GM21619 (cell line): Measurements from ENCODE around the gene PPP3CA.
"Not testable (repeated sequence)": the region's sequence is repeated elsewhere in the genome, so short reads cannot be mapped to it uniquely, and the experiment has no call there.

Experiments used
- ATAC-seq: cut with Tn5 transposase; IDR thresholded peaks from one replicate; pipeline ENCODE4 v1.9.1; 2021; ENCODE audit not compliant: unreplicated experiment

The PPP3CA gene

DNA sequence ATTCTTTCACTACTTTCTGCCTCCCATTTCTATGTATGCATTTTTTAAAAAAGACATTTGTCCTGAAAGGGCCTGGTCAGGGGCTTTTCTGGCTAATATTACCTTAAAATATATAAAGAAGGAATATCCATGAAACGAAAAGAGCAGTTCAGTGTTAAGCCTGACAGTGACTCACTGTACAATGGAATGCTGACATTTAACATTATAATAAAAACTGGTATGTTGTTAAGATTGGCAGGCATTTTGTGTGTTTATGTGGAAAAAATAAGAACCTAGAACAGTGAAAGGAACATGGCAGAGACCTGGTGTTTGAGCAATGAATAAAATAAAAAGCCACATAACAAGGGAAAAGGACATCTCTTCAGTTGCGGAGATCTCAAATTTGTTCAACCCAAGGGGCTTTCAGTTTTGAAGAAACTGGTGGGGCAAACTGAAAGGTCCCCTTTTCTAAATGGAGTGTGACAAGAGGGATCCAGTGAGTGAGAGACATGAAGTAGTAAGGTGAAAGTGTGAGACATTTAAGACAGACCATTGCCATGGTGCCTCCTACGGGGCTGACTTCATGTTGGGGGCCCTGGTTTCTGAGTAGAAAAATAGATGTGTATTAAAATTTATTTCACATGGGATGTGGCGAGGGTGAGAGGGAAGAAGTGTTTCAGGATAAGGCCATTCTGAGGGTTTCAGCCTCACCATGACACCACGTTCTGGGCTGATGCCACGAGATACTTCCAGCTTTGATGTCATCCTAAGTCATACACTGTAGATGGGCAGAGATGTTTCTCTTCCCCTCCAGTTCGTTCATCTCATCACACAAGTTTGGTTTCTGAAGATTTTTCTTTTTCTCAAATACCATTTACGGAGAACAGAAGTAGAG is 324.9 kb downstream of the PPP3CA start:
- no peak for ATAC-seq

DNA sequence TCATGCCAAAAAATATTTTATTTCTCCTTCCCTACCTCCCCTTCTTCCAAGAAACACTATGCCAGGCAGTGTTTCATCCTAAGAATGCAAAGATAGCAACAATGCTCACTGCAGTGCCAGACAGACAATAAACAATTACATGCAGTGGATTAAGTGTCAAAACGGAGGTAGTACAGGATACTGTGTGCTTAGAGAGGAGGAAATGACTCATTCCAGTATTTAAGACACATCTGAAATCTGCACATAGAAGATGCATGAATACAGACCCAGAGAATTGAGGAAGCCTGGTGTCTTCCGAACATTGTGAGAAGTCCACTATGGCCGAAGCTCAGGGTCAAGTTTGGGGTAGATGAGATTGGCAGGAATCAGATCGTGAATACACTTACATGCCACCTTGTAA is 326.4 kb downstream of the PPP3CA start:
- ATAC-seq = peak; percentile 49

DNA sequence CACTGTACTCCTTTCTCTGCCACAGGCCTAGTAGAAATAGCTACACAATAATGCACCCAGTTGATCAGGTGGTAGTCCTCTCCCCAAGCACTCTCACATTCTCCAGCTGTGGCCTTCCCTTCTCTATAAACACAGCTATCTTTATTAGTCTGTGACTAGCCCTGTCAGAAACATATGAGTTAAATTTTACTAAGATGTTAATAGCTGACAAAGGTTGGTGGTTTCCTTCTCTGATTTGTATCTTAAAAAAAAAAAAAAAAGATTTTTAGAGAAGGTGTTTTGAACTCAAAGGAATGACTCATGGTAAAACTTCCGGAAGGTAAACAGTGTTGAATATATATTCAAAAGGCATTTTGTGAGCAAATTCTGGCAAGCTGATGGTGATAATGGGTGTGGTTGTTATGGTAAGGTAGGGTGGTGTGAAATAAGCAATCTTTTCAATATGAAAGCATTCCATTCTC is 327.4 kb downstream of the PPP3CA start:
- peak; percentile 66 for ATAC-seq

DNA sequence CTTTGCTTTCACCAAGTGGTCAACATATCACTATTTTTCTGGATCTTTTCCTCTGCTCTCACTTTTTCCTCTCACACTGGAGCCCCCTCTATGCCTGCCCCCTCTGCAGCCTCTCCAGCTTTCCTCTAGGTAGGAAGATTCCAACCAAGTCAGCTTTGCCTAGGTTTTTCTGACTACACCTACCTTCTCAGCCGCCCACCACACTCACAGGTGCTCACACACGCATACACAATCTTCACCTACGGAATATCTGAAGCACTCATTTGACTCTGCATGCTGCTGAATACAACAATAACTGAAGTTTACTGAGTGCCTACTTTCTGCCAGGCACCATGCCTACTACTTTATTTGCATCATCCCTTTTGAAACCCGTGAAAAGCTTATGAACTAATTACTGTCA is 328.0 kb downstream of the PPP3CA start:
- ATAC-seq = no peak

DNA sequence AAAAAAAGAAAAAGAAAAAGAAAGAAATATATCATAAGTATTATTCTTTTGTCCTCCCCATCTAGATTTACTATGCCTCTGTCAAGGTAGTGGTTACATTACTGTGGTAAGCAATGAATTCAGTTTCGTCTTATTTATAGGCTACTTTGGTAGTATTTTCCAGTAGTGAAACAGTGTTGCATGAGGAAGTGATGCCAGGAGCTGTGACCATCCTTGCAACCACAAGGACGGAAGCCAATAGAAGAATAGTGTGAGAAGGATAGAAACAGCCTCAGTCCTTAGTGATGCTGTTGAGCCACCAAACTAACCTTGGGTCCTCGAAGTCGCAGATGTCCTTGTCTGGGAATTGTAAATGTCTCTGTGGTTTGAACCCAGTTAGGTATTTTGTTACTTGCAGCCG is 328.5 kb downstream of the PPP3CA start:
- peak; percentile 52 for ATAC-seq

DNA sequence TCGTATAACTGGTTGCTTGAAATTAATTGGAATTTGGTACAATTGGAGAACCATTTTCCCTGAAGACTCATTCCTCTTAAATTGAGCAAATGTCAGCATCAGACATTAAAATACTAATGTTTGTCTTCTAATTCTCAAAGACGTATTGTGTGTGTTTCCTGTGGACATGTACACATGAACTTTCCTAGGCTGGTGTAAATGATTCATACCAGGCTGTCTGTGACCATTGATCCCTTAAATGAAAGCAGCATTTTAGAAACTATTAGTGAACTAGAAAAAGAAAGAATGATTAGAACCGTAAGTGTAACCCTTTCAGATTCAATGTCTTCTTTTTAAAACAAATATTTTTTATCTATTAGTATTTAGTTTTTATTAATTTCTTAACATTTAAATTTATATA is 332.9 kb downstream of the PPP3CA start:
- ATAC-seq = peak; percentile 35

GRCh38 chr4:101010987-101011386 is 336.3 kb downstream of the PPP3CA start:
- ATAC-seq = no peak

DNA sequence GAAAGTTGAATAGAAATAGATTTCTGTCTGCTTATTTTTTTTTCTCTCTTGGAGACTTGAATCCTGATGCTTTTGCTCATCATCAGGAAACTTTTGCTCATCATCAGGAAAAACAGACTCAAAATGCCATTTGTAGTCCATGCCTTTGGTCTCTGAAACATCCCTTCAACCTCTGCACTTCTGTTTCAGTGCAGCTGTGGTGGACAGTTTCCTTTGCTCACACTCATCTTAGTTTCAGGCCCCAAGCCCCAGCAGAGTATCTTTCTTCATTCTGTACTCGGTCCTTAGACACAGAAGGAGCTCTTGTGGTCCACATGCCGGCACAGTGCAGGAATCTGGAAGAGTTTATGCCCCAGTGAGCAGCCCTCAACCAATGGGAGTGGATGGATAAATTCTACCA is 337.9 kb downstream of the PPP3CA start:
- peak; percentile 69 for ATAC-seq

- ATAC-seq = no peak
These were observed 338.8 kb downstream of the PPP3CA start for GRCh38 chr4:101008503-101008902.

- no peak for ATAC-seq
These were observed 341.7 kb downstream of the PPP3CA start for GRCh38 chr4:101005659-101006058.

DNA sequence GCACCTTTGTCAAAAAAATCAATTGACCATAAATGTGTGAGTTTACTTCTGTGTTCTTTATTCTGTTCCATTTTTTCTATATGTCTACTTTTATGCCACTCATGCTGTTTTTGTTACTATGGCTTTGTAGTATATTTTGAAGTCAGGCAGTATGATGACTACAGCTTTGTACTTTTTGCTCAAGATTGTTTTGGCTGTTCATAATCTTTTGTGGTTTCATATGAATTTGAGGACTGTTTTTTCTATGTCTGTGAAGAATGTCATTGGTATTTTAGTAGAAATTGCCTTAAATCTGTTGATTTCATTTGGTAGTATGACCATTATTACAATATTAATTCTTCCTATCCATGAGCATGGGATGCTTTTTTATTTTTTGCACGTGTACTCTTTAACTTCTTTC is 346.8 kb downstream of the PPP3CA start:
- ATAC-seq = no peak

DNA sequence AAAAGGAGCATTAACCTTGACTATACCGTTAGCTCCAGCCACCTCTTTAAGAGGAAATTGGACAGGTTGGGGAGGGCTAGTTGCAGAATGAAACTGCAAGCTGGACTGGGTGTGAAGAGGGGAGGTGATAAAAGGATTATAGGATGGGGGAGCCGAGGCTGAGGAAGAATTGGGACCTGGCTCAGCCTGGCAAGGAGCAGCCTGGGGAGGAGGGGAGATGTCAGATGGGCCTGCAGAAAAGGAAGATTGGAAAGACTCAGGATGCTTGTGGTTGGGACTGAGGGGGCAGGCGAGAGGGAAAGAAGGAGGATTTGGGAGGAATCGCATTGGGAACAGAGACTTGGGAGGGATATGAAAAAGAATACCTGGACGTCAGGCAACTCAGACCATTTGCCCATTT is 351.7 kb downstream of the PPP3CA start:
- ATAC-seq = no peak

- not testable (repeated sequence) for ATAC-seq
These were observed 352.3 kb downstream of the PPP3CA start for GRCh38 chr4:100995002-100995401.

DNA sequence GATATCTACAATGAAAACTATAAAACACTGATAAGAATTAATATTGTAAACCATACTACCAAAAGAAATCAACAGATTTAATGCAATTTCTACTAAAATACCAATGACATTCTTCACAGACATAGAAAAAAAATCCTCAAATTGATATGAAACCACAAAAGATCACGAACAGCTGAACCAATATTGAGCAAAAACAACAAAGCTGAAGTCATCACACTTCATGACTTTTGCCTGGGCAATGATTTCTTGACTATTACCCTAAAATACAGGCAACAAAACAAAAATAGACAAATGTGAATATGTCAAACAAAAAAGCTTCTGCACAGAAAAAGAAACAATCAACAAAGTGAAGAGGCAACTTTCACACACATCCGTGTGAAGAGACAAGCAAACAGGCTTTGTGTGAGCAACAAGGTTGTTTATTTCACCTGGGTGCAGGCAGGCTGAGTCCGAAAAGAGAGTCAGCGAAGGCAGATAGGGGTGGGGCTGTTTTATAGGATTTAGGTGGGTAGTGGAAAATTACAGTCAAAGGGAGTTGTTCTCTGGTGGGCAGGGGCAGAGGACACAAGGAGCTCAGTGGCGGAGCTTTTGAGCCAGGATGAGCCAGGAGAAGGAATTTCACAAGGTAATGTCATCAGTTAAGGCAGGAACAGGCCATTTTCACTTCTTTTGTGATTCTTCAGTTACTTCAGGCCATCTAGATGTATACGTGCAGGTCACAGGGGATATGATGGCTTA is 355.8 kb downstream of the PPP3CA start:
- ATAC-seq = not testable (repeated sequence)

GRCh38 chr4:100989401-100989800 is 357.9 kb downstream of the PPP3CA start:
- ATAC-seq = no peak

DNA sequence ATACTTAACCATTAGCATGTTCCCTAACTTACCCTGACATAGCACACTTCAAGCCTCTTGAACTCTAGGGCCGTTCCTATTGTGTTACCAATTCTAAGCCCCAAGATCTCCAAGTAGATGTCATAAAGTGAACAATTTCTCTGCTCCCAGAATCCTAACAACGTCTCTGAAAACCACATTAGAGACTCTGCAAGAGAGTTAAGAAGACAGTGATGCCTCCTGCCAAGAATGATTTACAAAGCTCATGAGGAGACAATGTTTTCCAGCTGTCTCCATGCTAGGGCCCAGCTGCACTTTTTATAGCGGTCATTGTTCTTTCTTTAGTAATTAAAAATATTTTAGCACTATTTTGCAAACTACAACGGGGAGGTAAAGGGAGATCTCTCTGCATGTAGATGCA is 358.4 kb downstream of the PPP3CA start:
- no peak for ATAC-seq

GRCh38 chr4:100986360-100986868 is 360.9 kb downstream of the PPP3CA start:
- no peak for ATAC-seq

DNA sequence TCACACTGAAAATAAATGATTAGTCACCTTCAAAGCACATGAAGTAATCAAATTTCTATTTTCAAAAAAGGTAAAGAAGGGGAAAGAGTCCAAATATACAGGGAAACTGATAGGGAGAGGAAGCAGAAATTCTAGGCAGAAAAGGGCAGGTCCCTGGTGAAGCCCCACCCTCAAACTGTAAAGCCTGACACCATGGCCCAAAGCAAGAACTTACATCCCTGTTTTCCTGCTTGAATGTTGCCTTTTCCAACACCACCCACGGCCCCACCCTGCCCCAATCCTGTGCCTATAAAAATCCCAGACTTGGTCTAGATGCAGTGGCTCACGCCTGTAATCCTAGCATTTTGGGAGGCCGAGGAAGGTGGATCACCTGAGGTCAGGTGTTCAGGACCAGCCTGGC is 361.8 kb downstream of the PPP3CA start:
- ATAC-seq = no peak

DNA sequence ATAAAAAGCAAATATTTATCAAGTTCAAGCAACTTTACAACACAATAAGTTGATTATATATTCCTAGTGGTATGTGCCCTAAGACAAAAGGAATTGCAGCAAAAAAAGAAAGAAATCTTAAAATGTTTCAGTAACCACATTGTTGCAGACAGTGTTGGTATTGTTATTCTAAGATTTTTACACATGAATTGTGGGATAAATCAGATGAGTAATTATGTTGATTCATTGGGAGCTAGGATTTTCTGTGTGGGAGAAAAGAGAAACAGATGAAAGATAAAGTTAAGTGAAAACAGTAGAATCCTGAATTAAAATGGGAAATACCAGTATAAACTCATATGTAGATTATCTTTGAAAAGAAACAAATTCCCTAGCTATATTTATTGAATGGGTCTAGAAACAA is 362.4 kb downstream of the PPP3CA start:
- no peak for ATAC-seq

DNA sequence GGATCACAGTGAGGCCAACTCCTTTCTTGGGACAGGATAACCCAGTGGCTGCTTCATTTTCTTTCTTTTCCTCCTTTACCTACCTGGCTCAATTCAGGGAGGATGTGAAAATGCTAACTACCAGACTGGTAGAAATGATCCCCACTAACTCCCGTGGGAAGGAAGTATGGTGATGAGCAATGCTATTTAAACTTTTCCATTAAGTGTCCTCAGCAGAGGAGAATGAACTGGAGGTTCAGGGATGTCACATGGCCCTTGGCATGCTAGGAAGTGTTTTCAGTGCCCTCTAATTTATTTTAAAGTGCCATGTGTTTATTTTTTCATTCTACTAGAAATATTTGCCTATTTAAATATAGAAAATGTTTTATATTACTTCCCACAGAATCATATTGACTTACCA is 363.9 kb downstream of the PPP3CA start:
- ATAC-seq = no peak

GRCh38 chr4:100982345-100982744 is 365.0 kb downstream of the PPP3CA start:
- no peak for ATAC-seq
